Lower lobe of right lung (tissue), 2 donors: ENCODE measurements around the gene HOXD9. TPM values are rescaled to one million over a fixed set of nuclear protein-coding genes. Genes with fewer than 3 reads are reported as not detected.
A peak's percentile ranks its signal among the peaks of the same experiment; 100 is the strongest.

Experiments
- ATAC-seq, 2 donors: fragments of 200-7000 bp; cut with Tn5 transposase; one replicate each; pipeline ENCODE4 v1.9.1; 2020 to 2022; ENCODE audit warnings: mild to moderate bottlenecking in 2 of 2, moderate library complexity in 2 of 2
- DNase-seq: peaks from one replicate; pipeline ENCODE4 v3.0.0-alpha.2; 2020
- H3K27ac ChIP-seq: fragments of 200-600 bp; one replicate; pipeline ENCODE4 v1.8.0; 2022
- H3K27me3 ChIP-seq: fragments of 200-600 bp; one replicate; pipeline ENCODE4 v1.8.0; 2022; ENCODE audit warnings: low read depth
- H3K36me3 ChIP-seq: fragments of 200-600 bp; one replicate; pipeline ENCODE4 v1.8.0; 2022; ENCODE audit warnings: mild to moderate bottlenecking
- H3K4me1 ChIP-seq: fragments of 200-600 bp; one replicate; pipeline ENCODE4 v1.8.0; 2022
- H3K4me3 ChIP-seq: fragments of 200-600 bp; one replicate; pipeline ENCODE4 v1.8.0; 2022; ENCODE audit warnings: mild to moderate bottlenecking
- H3K9me3 ChIP-seq: fragments of 200-600 bp; one replicate; pipeline ENCODE4 v1.8.0; 2022
- CTCF ChIP-seq: fragments of 200-600 bp; IDR thresholded peaks from one replicate; pipeline ENCODE4 v1.8.0; 2022; ENCODE audit warnings: antibody characterized with exemption, mild to moderate bottlenecking
- intact Hi-C: fragments of 100-400 bp; cut with DNase I; formaldehyde crosslinking; loops from one replicate; pipeline ENCODE4 v1.11.0; 2022
- total RNA-seq: library from RNA; stranded (reverse); fragmentation: NEBNext Ultra II Directional; extraction: Animal tissue kit (Norgen Biotek cat#: 25700); gene quantifications from one replicate; pipeline ENCODE4 v1.2.1, GENCODE V29; 2021
- donor health status: DM: no; HTN: yes; CAD: no; lungs with severe emphysema.

Gene HOXD9
- total RNA-seq, 1 donor from 2014 or later = 0.86 TPM

- DNase-seq (no peak), ATAC-seq (no peak)
- Histone ChIP-seq H3K4me3 (no peak overlapping the region), H3K4me1 (peaks cover 21% of the 10 kb centered on the region), H3K36me3 (no peaks in the 10 kb centered on the region), H3K9me3 (no peaks in the 10 kb centered on the region), H3K27ac (no peak overlapping the region), H3K27me3 (peaks cover 97% of the 10 kb centered on the region)
- no peak for TF ChIP-seq CTCF
- intact Hi-C loops = no loop called here
These were observed 37.9 kb upstream of the HOXD9 start for GRCh38 chr2:176084611-176085119.

- Histone ChIP-seq H3K27ac (no peak overlapping the region), H3K9me3 (no peaks in the 10 kb centered on the region), H3K27me3 (peaks cover 100% of the 10 kb centered on the region), H3K36me3 (no peaks in the 10 kb centered on the region), H3K4me1 (peaks cover 21% of the 10 kb centered on the region), H3K4me3 (no peak overlapping the region)
- intact Hi-C loops = no loop called here
- no peak for TF ChIP-seq CTCF
- no peak for ATAC-seq
- DNase-seq = no peak
These were observed 37.3 kb upstream of the HOXD9 start for GRCh38 chr2:176085120-176085788.

- Histone ChIP-seq H3K4me3 (no peak overlapping the region), H3K27me3 (peaks cover 100% of the 10 kb centered on the region), H3K4me1 (peaks cover 21% of the 10 kb centered on the region), H3K9me3 (no peaks in the 10 kb centered on the region), H3K27ac (no peak overlapping the region), H3K36me3 (no peaks in the 10 kb centered on the region)
- DNase-seq (no peak), ATAC-seq (peak; percentile 11 to 17)
- intact Hi-C loops = no loop called here
- peak; percentile 26 for TF ChIP-seq CTCF
These were observed 36.4 kb upstream of the HOXD9 start for GRCh38 chr2:176085861-176086771.

GRCh38 chr2:176087330-176088047 lies 35.0 kb upstream of the HOXD9 start:
- no peaks in the 10 kb centered on the region for H3K36me3 ChIP-seq
- no peaks in the 10 kb centered on the region for H3K9me3 ChIP-seq
- intact Hi-C loops = no loop called here
- ATAC-seq = no peak
- H3K4me1 ChIP-seq = peaks cover 21% of the 10 kb centered on the region
- H3K4me3 ChIP-seq = peak overlapping the region; percentile 30
- peaks cover 100% of the 10 kb centered on the region for H3K27me3 ChIP-seq
- no peak overlapping the region for H3K27ac ChIP-seq
- TF ChIP-seq CTCF = no peak
- DNase-seq = no peak
